ENCODE results near the gene TAL1.

The TAL1 gene

DNA sequence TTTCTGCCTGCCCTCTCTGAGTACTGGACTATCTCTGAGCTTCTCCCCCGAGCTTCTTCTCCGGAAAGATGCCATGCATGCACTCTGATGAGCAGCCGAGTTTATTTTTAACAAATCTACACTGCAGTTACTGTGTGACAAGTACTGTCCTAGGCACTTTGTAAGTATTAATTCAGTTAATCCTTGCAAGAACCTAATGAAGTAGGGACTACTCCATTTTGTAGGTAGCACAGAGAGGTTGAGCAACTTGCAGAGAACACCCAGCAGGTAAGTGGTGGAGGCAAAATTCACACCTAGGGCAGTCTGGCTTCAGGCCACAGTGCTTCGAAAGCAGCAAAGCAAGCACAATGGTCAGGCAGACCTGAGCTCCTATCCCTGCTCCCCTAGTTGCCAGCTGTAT, 3.8 kb upstream of the TAL1 start:
- Histone ChIP-seq H3K9ac (ENCODE audit: low read depth, low read length) (no peak overlapping the region), H3K4me1 (ENCODE audit: insufficient read depth, low read length) (0 out of 2 replicates have a peak, but pooled peaks cover 3% of the 10 kb centered on the region), H3K36me3 (ENCODE audit: insufficient read depth, low read length) (no peaks in the 10 kb centered on the region), H3K9me3 (ENCODE audit: control insufficient read depth, insufficient read depth, low read length) (no peaks in the 10 kb centered on the region)

DNA sequence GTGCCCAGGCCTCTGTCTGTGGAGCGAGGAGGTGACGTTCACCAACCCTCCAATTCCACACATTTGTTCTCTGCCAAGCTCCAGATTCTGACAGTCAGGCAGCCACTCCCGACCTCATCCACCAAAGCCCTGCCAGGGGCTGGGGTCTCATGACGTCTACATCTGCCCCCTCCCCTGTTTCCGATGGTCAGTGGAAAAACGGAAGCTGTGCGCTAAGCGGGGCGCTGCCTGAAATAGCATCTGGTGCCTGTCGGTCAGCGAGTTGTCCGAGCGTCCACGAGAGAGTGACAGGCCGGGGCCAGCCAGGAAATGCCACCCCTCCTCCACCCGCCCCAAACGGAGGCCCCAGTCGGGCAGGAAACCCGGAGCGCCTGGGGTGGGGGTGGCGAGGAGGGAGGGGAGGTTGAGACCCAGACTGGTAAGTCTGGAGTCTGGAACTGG, 3.2 kb upstream of the TAL1 start:
- H3K9ac ChIP-seq (ENCODE audit: low read depth, low read length): no peak overlapping the region
- H3K36me3 ChIP-seq (ENCODE audit: insufficient read depth, low read length): no peaks in the 10 kb centered on the region
- no peaks in the 10 kb centered on the region for H3K9me3 ChIP-seq (ENCODE audit: control insufficient read depth, insufficient read depth, low read length)
- 0 out of 2 replicates have a peak, but pooled peaks cover 3% of the 10 kb centered on the region for H3K4me1 ChIP-seq (ENCODE audit: insufficient read depth, low read length)

DNA sequence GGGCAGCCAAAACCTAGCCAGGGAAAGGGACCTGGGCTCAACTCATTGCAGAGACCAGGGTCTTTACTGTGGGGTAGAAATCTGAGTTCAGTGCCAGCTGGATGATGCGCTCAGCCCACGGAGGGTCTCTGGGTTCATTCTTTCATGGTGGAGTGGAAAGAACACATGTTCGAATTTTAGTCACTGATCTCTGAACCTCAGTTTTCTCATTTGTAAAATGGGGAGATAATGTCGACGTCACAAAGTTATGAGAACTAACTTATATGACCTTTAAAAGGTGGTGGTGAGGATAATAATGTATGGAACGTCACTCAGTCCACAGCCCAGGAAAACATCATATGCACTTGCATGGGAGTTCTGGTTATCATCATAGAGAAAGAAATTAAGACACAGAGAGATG, 1.2 kb upstream of the TAL1 start:
- Histone ChIP-seq H3K9me3 (ENCODE audit: control insufficient read depth, insufficient read depth, low read length) (no peaks in the 10 kb centered on the region), H3K4me1 (ENCODE audit: insufficient read depth, low read length) (0 out of 2 replicates have a peak, but pooled peaks cover 6% of the 10 kb centered on the region), H3K36me3 (ENCODE audit: insufficient read depth, low read length) (no peaks in the 10 kb centered on the region), H3K9ac (ENCODE audit: low read depth, low read length) (no peak overlapping the region)

DNA sequence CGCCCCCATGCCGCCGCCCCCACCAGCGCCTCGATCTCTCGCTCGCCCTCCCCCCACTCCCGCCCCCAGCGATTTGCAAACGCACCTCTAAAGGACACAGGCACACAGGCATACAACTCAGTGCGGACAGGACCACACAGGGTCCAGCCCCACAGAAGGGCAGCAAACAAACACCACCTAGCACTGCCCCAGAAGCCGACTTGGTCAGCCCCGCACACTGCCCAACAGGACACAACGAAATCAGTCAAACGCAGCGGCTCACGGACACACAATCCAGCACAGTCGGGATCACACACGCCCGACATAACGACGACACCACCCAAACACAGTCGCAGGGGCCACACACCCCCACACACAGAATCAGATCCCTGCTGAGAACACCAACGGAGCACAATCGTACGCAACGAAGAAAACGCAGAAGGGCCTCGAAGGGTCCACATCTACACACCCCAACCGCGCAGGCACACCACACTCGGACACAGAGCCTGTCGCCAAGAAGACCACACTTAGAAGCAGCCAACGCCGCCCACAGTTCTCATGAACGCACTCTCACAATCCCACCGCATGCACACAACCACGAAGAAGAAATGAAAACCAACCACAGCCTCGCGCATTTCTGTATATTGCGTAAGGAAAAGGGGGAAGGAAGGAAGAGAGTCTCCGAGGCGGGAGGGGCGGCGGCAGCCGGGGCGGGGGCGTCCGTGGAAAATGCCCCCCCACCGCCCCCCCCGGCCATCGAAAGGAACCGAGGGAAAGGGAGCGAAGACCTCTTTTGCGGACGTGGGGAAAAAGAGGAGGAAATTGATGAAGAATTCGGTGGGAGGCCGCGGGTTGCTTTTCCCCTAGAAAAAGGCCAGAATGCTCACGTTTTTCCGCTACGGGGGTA, 481 bp downstream of the TAL1 start:
- Histone ChIP-seq H3K9ac (ENCODE audit: low read depth, low read length) (peak overlapping the region; percentile 43; the same call in 1 of the 2 replicates), H3K36me3 (ENCODE audit: insufficient read depth, low read length) (no peaks in the 10 kb centered on the region), H3K4me1 (ENCODE audit: insufficient read depth, low read length) (0 out of 2 replicates have a peak, but pooled peaks cover 6% of the 10 kb centered on the region), H3K9me3 (ENCODE audit: control insufficient read depth, insufficient read depth, low read length) (no peaks in the 10 kb centered on the region)

DNA sequence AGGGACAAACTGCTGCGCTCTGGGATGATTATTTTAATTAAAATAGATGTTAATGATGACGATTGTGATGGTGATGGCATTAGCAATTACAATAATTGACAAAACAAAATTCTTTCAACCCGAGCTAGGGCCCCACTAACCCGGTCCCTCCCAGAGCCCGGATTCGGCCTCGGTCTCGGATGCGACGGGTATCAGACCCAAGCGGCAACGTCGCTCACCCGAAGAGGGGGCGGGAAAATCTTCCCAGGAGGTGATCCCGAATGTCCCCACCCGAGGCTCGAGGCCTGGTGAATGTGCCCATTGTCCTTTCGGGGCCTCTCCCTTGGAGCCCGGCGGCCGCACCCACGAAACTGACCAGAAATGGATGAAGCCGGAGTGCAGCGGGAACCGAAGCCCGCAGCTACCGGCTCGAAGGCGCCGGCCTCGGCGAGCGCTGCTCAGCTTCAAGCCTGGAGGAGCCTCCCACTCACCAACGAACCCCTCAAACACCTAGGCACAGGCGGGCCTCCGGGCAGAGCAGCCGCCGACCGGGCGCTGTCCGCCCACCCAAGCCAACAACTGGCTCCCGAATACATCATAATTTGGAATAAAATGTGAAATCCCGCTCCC, 1.2 kb downstream of the TAL1 start:
- H3K9me3 ChIP-seq (ENCODE audit: control insufficient read depth, insufficient read depth, low read length): no peaks in the 10 kb centered on the region
- peak overlapping the region; percentile 16; the same call in 1 of the 2 replicates for H3K9ac ChIP-seq (ENCODE audit: low read depth, low read length)
- H3K4me1 ChIP-seq (ENCODE audit: insufficient read depth, low read length): peaks cover 6% of the 10 kb centered on the region; the same call in 1 of the 2 replicates
- no peaks in the 10 kb centered on the region for H3K36me3 ChIP-seq (ENCODE audit: insufficient read depth, low read length)

DNA sequence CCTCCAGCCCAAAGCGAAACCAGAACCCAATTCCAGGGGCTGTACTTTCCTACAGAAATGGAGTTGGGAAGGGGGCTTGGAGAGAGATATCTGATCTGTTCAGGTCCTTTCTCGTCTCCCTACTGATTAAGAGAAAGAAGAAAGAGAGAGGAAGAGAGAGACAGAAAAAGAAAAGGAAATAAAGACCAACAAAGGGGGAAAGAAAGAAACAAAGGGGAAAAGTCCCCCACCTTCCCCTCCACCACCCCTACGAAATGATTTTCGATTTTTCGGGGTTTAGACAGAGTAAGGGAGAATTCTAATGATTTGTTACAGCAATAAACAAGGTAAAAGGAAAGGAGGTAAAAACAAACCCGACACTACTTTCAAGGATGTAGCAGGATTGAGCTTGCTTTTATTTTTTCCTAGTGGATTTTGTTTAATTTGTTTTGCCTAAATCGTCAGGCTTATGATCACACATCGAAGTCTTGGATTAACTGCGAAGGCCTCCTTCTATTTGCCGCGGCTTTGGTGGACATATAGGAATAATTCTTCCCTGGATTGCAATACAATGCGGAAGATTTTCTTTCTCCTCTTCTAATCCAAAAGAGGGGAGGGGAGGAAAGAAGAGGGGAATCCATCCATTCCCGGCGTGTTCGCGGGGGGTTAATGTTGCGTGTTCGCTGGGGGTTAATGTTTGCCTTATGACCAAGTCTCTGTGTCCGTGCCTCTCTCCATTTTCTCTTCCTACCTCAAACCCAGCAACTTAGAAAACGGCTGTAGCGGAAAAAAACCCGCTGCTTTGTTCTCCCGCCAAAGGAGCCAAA, 1.9 kb downstream of the TAL1 start:
- H3K9ac ChIP-seq (ENCODE audit: low read depth, low read length): peak overlapping the region; percentile 22; the same call in 1 of the 2 replicates
- no peaks in the 10 kb centered on the region for H3K9me3 ChIP-seq (ENCODE audit: control insufficient read depth, insufficient read depth, low read length)
- peaks cover 6% of the 10 kb centered on the region; the same call in 1 of the 2 replicates for H3K4me1 ChIP-seq (ENCODE audit: insufficient read depth, low read length)
- no peaks in the 10 kb centered on the region for H3K36me3 ChIP-seq (ENCODE audit: insufficient read depth, low read length)

DNA sequence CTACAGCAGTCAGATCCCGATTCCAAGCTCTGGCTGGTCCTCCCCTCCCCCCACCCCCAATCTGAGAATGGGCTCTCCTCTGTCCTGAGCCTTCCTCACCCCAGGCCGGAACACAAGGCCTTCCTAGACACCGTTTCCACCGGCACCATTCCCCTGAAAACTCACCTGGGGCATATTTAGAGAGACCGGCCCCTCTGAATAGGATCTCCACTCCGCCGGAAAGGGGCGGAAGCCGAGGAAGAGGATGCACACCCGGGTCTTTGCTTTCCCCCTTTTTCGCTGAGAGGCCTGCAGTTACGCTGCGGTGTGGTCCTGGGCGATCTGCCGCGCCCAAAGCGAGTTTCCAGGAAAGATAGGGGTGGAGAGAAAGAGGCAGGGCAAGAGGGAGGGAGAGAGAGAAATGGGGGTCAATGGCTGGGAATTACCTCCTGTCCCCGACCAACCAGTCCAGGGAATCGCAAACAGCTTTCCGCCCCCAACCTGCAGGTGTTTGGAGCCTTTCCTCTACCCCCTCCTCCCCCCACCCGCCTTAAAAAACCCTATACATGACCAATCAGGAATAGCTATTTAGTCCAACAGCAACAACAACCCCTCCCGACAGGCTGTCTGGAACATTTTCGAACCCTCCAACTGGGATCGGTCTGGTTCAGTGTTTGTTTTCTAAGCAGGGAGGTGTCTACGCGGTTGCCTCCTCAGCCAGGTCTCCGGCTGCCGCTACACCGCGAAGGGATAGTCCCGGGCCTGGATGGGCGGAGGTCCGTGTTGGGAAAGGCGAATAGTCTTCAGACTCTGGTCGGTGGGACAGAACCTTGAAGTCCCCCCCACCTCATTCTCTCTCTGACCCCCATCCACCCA, 2.8 kb downstream of the TAL1 start:
- Histone ChIP-seq H3K9me3 (ENCODE audit: control insufficient read depth, insufficient read depth, low read length) (no peaks in the 10 kb centered on the region), H3K9ac (ENCODE audit: low read depth, low read length) (peak overlapping the region; percentile 22; the same call in 1 of the 2 replicates), H3K4me1 (ENCODE audit: insufficient read depth, low read length) (peaks cover 8% of the 10 kb centered on the region; the same call in 1 of the 2 replicates), H3K36me3 (ENCODE audit: insufficient read depth, low read length) (no peaks in the 10 kb centered on the region)

DNA sequence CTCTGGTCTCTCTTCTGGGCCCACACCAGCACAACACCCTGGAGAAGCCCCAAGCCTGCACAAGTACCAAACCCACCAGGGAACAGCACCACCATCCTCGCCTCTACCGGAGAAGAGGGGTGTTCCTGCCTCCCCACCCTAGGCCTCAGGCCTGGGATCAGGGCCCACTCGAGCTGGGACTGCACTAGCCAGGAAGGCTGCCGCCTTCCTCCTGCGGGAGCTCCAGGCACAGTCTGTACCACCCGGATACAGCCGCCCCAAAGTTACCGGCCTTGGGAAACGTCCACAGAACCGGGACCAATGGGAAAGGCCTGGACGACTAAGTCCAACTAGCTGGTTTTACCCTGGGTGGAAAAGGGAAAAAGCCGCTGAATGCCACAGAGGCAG, 3.4 kb downstream of the TAL1 start:
- no peaks in the 10 kb centered on the region for H3K9me3 ChIP-seq (ENCODE audit: control insufficient read depth, insufficient read depth, low read length)
- no peaks in the 10 kb centered on the region for H3K36me3 ChIP-seq (ENCODE audit: insufficient read depth, low read length)
- H3K4me1 ChIP-seq (ENCODE audit: insufficient read depth, low read length): peaks cover 10% of the 10 kb centered on the region; the same call in 1 of the 2 replicates
- peak overlapping the region; percentile 22; the same call in 1 of the 2 replicates for H3K9ac ChIP-seq (ENCODE audit: low read depth, low read length)

DNA sequence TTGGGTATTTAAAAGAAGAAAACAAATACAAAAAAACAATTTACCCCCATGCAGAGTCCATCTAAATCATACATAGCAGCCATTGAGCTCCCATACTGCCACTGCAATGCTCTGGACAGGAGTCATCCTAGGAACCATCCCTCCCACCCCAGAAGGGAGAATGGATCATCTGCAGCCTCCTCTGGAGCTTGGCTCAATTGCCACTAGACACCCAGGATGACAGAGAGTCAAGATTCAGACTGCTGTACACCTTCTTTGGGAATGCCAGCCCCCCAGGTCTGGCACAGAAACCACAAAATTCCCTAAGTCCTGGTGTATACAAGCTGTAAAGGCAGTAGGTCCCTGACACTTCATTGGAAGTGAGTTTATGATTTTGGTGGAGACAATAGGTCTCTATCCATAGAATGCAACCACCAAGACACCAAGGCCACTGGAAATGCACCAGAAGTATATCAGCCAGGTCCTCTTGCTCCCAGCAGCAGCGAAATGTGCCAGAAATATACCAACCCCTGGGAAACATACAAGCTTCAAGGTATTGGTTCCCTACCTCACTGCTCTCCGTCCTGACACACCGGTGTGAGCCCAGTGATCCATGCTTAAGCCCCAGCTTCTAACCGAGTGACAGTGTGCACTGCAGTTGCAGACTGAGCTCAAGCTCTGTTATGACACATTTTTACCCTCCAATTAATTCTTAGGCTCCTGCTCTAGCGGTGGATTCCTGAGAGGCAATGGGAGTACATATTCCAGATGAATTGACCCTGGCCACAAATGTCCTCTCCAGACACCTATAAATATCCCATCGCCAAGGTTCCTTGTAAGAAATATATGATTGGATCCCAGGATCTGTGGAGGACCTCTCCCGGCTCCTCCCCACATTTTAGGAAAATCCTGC, 4.4 kb downstream of the TAL1 start:
- Histone ChIP-seq H3K9ac (ENCODE audit: low read depth, low read length) (no peak overlapping the region), H3K36me3 (ENCODE audit: insufficient read depth, low read length) (no peaks in the 10 kb centered on the region), H3K9me3 (ENCODE audit: control insufficient read depth, insufficient read depth, low read length) (no peaks in the 10 kb centered on the region), H3K4me1 (ENCODE audit: insufficient read depth, low read length) (peaks cover 9% of the 10 kb centered on the region; the same call in 1 of the 2 replicates)

DNA sequence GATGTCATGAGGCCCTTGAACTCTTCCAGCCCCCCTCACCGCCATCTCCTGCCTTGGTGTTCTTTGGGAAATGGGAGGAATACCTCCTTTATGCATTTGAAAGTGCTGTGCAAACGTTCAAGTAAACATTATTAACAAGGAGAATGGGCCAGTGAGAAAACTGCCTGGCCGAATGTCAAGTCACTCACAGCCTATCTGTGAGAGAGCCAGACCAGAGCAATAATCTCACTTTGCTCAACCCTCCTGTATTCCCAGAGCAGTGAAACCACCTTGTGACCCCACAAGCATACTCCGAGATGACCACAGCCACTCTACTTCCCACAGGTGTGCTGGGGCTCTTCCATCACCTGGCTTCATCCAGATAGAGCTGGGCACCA, 5.2 kb downstream of the TAL1 start:
- H3K36me3 ChIP-seq (ENCODE audit: insufficient read depth, low read length): no peaks in the 10 kb centered on the region
- H3K4me1 ChIP-seq (ENCODE audit: insufficient read depth, low read length): peaks cover 7% of the 10 kb centered on the region; the same call in 1 of the 2 replicates
- H3K9ac ChIP-seq (ENCODE audit: low read depth, low read length): no peak overlapping the region
- no peaks in the 10 kb centered on the region for H3K9me3 ChIP-seq (ENCODE audit: control insufficient read depth, insufficient read depth, low read length)

DNA sequence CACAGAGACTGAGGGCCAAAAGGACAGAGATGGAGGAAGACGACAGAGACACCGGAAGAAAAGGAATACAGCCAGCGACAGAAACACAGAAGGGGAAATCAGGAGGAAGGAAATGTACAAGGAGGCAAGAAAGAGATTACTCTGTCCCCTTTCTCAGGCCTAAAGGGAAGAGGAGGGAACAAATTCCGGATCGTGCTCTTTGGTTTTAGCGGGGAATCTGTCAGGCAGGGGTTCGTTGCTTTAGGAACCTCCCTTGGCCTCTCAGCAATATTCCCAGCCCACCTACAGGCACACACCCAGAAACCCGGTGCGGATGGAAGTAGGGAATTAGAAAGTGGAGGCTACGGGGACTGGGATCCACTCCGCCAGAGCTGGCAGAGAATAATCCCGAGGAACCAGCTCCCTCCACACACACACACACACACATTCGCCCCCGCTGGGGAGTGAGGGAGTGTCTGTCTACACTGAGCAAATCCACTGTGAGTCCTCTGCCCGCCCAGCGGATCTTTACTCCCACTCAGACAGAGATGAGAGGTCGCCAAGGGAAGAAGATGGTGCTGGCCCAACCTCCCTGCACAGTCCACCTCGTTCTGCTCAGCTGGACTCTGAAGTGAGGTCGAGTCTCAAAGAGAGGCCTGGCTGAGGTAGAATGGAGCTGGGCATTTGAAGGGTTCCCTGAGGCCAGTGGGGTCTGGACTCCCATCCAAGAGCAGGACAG, 5.7 kb downstream of the TAL1 start:
- no peaks in the 10 kb centered on the region for H3K36me3 ChIP-seq (ENCODE audit: insufficient read depth, low read length)
- no peak overlapping the region; the same call in 1 of the 2 replicates for H3K9ac ChIP-seq (ENCODE audit: low read depth, low read length)
- H3K4me1 ChIP-seq (ENCODE audit: insufficient read depth, low read length): peaks cover 7% of the 10 kb centered on the region; the same call in 1 of the 2 replicates
- H3K9me3 ChIP-seq (ENCODE audit: control insufficient read depth, insufficient read depth, low read length): no peaks in the 10 kb centered on the region

DNA sequence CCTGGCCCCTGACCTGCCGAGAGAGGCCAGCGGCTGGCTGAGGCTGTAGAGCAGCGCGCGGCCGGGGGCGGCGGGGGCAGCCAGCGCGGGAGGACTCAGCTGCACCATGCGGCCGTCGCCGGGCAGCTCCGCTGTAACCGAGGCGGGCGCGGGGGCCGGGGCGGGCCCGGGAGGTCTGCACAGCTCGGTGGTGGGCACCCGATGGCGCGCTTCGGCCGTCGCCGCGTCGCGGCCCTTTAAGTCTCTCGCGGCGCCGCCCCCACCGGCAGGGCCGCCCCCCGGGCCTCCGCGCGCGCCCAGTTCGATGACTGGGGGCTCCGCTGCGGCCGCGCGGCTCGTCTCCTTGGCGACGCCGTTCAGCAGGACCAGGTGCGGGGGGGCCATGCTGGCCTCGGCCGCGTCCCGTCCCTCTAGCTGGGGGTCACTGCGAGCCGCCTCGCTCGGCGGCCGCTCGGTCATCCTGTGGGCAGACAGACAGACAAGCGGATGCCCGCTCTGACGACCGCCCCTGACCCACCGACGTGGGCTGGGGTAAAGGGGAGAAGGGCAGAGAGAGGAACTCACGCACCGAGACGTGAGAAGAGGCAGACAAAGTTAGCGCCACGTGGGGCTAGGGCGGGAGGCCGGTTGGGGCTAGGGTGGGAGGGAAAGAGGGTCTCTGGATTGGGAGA, 6.5 kb downstream of the TAL1 start:
- H3K9me3 ChIP-seq (ENCODE audit: control insufficient read depth, insufficient read depth, low read length): no peaks in the 10 kb centered on the region

More for the DNA sequence above, 6.5 kb downstream of the TAL1 start:
- Histone ChIP-seq H3K9ac (ENCODE audit: low read depth, low read length) (peak overlapping the region; percentile 31; the same call in 1 of the 2 replicates), H3K4me1 (ENCODE audit: insufficient read depth, low read length) (peaks cover 7% of the 10 kb centered on the region; the same call in 1 of the 2 replicates), H3K36me3 (ENCODE audit: insufficient read depth, low read length) (no peaks in the 10 kb centered on the region)

Measured in ES-I3 (cell line).